ENCODE results near the gene GPR153.

- TF ChIP-seq FOXA1 (IDR thresholded peaks at IDR 0.05): no peak
- no peak for TF ChIP-seq SP1 (IDR thresholded peaks at IDR 0.05)
- TF ChIP-seq CTCF (IDR thresholded peaks at IDR 0.05; ENCODE audit: low read depth, low read length, missing input control): no peak
- TF ChIP-seq YY1 (IDR thresholded peaks at IDR 0.05): no peak
Observed at GRCh38 chr1:6260433-6260934, 414 bp downstream of the GPR153 start.

Data from liver (tissue), 3 donors.